Activated CD4-positive, alpha-beta T cell treated with anti-CD3 and anti-CD28 coated beads, Interleukin-2, amount 50 U/mL, for 1 hour (primary cell): ENCODE results near the gene LOXHD1.

Source experiments
- DNase-seq: peaks from one replicate; pipeline ENCODE4 v3.0.0-alpha.2; 2020

Gene LOXHD1

DNA sequence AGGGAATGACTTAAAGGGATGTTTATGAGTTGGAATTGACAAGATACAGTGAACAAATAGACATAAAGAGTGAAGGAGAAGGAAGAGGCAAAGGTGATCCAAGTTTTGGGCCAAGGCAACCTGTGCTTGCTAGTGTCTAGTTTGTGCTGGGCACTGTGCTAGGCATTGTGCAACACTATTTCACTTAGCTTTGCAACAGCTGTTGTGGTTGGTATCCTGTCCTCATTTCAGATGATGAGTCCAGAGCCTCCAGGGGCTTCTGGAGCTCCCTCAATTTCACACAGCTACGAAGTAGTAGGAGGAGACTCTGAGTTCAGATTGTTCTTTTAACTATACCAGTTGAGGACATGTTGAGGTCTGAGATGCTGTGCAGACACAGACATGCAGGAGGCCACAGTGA is 18.1 kb upstream of the LOXHD1 start:
- DNase-seq: no peak

DNA sequence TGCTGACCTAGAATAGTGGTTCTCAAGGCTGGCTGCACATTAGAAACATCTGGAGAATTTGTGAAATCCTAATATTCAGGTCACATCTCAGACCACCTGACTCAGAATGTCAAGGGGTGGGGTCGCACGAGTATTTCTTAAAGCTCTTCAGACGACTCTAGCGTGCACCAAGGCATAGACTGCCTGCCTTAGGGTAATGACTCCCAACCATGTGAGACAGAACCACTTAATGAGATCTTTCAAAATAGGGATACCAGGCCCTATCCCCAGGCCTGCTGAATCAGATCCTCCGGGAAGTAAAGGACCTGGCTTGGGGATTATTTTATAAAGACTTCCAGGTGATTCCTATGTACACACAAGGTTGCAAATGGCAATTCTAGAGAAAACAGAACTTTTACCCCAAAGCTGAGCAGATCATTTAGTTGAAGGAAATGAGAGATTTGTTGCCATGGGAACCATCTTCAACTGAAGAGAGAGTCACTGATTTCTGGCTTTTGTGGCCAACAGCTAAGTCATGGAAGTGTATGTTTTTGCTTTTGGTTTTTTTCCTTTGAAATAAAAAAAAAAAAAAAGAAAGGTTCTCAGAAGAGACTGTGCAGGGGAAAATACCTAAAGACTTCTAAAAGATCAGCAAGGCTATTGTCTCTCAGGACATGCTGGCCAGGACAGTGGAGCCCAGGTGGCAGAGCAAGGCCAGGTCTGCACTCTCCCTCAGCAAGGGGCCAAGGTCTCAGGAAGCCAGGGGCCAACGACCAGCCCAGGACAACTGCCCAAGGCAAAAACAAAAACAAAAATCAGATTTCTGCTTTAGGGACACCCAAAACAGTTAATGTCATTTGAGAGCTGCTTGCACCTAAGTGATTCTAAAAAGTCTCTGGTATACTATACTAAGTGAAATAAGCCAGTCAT is 15.3 kb upstream of the LOXHD1 start:
- DNase-seq: no peak

DNA sequence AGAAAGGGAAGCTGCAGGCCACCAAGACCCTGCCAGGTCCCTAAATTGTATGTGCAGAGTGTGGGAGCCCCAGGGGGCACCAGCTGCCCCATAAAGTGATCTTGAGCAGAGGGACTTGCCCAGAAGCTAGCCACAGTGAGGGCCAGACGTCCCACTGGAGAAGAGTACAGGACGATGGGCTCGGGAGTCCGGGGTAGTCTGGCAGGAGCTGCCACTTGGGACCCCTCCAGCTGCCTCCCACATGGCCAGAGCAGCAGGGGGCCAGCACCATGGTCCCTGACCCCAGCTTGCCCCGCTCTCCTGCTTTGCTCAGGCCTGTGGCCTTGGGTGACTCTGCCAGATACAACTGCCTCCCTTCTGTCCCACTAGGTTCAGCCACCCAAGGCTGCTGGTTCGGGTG is 11.7 kb upstream of the LOXHD1 start:
- no peak for DNase-seq

DNA sequence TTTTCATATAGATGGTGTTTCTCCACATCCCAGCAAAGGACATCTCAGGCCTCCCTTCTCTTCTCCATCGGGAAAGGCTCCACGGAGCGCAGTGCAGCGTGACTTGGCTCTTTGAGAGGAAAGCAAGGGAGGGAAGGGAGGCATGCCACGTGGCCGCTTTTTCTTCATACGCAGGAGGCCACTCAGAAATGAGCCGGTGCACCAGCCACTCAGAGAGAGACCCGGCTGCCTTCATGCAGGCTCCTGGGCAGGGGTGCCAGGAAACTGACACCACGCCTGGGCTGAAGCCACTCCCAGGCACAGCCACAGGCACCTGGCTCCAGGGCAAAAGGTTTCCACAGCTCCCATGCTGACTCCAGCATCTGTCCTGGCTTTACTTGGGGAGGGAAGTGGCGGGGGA is 11.1 kb upstream of the LOXHD1 start:
- no peak for DNase-seq

DNA sequence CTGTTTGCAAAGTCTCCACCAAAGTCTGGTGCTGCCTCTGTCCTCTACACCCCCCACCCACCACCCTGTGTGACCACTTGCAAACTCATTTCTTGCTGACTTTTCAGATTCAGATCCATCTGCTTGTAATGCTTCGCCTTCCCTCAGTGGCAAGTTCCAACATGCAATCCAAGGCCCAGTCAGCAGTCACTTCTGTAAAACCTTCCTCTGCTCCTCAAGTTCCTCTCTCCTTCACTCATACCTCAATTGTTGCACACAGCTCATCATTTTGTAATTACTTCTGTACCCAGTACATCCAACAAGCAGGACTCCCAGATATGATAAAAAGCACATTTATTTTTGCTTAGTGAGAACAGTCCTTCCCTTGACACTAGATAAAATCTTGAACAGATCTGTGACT is 6.5 kb upstream of the LOXHD1 start:
- DNase-seq: no peak

DNA sequence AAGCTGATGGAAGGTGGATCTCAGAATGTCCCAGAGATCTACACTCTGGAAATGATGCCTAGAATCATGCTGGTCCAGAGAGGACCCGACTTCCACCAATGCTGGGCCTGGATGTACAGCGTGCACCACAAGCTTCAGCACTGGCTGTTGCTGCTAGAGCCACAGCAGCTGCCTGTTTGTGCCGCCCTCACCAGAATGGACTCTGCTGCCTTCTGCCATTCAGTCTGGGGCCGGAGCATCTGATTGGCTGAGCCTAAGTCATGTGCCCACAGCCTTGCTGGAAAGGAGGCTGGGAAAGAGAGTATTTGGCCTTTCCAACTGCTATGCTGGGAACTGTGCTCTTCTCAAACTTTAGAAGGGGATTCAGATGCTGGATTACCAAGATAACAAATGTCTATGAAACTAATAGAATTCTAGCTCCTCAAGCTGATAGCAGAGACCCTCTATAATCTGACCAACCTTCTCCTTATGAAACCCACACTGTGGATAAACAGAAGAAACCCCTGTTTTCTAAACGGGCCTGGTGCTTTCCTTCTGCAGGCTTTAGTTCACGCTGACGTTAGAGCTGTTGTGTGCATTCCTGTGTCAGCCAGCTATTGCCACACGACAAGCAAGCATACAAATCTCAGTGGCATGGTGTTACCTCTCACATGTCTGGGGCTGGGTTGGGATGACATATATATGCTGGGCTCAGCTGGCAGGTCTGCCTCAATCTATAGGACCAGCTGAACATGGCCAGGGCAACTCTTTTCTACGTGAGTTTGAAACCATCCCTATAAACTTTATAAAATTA is 4.1 kb upstream of the LOXHD1 start:
- no peak for DNase-seq

DNA sequence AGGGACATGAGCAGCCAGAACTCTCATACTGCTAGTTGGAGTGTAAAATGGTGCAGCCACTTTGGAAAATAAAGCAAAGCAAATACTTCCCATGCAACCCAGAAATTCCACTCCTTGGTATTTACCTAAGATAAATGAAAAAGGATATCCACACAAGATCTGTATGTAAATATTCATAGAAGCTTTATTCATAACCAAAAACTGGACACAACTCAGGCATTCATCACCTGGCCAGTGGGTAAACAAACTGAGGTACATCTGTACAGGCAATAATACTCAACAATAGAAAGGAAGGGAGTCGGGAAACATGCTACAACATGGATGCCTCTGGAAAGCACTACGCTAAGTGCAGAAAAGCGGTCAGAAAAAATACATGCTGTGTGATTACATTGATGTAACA is 2.5 kb upstream of the LOXHD1 start:
- no peak for DNase-seq

DNA sequence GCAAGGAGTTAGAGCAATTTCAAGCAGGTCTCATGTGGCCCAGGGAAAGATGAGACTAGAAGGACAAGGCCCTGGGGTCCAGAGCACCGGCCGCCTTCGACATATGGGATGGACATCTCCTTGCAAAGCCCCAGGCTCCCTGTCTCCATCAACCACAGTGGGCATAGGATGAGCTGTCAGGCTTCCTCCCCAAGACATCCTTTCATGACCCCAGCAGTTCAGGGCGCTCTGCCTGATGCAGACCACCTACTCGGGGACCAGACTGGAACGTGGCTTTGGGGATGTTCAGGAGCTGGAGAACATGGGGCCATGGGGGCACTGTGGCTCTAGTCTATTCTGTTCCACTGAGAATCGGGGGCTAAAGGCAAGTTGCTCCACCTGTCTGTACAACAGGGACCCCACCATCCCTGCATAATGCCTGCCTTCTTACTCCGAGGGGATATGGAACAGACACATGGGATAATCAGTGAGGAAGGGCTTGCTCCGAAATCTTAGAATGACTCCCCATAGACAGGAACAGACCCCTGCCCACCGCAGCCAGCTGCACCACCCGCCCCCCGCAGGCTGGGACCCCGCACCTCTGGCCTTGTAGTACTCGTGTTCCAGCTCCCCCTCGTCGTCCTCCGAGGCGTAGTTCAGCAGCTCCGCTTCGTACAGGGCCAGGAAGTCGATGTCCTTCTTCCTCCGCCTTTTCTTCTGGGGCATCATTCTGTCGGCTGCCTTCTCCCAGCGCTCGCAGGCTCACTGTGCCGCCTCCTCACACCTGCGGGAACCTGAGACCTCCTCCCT is 500 bp downstream of the LOXHD1 start:
- no peak for DNase-seq

DNA sequence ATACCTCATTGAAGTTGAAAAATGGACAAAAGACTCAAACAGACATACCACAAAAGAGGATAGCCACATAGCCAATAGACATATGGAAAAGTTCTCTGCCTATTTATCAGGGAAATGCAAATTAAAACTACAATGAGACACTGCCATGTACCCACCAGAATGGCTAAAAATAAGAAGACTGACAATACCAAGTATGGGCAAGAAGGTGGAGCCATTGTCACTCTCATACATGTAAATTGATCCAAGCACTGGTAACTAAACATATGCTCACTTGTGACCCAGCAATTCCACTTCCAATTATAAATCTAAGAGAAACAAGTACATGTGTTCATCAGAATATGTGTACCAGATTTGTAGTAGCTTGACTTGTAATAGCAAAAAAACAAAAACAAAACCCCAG is 4.6 kb downstream of the LOXHD1 start:
- no peak for DNase-seq

DNA sequence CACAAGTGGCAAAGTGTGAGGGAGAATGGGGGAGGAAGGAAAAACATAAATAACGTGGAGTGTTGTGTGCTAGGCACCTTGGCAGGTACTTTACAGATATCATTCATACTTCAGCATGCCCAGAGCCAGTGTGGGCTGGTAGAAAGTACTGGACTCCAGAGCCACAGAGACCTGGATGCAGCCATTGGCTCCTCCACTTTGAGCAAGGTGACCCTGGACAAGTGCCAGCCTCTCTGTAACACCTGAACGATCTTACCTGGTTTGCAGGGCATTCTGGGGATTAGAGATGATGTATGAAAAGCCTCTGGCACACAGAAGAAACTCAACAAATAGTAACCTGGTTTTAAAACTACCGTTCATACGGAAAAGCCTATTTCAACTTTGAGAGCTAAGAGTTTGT is 6.3 kb downstream of the LOXHD1 start:
- no peak for DNase-seq

DNA sequence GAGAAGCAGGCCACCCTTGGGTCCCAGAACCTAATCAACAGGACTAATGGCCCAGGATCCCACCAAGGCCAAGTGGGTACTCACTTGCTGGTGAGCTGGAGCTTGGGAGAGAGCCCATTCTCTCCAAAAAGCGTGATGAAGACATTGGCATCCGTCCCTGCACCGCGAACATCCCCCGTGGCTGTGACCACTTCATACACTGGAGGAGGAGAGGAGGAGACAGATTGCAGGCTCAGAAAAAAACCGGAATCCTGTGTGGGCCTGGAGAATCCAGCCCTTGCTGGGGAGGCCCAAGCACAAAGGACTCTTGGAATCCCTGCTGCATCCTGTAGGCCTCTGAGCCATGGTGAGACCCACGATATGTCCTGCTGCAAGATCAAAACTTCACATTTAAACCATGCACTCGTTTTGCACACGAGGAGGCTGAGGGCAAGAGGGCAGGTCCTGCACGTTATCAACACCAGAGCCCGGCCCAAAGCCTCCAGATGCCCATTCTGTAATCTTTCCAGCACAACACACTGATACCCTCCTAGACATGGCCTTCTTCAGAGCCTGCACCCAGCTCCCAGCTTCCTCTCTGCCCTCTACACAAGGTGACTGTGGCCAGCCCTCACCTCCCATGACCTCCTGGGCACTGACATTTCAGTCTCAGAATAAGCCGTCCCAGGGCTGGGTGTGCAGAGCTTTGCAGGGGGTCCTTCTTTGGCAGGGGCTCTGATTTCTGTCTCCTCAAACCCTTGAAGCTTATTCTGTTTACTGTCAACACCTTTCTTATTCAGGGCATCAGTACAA is 7.8 kb downstream of the LOXHD1 start:
- no peak for DNase-seq

DNA sequence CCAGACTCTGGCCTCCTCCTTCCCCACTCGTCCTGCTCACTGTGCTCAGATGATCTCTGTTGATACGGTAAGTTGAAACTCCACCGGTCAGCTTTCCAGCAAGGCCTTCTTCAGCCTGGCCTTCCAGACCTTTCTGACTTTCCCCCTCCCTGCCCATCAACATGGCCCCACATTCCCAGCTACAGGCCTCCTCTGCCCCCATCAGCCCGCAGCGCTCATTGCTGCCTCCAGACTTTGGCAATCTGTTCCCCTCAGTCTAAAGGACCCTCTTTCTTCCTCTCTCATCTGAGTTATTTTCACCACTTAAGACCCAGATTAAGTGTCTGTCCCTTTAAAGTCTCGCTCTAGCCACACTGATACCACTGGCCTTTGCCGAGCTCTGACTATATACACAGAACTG is 10.6 kb downstream of the LOXHD1 start:
- DNase-seq: no peak

DNA sequence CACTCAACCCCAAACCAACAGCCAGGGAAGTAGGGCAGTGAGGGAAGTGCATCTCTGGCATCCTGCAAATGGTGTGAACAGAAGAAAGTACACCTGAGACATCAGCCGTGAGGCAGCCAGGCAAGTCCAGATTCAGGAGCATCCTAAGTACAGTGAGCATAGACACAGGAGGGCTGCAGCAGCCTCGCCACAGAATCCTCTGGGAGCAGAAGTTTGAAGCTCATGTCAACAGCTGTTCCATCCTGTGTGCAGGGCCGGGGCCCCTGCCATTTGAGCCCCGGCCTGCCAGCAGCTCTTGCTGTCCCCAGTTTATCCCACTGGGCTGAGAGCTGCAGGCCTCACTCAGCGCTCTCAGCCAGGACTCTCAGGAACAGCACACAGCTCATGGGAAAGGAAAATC is 14.5 kb downstream of the LOXHD1 start:
- DNase-seq: no peak

DNA sequence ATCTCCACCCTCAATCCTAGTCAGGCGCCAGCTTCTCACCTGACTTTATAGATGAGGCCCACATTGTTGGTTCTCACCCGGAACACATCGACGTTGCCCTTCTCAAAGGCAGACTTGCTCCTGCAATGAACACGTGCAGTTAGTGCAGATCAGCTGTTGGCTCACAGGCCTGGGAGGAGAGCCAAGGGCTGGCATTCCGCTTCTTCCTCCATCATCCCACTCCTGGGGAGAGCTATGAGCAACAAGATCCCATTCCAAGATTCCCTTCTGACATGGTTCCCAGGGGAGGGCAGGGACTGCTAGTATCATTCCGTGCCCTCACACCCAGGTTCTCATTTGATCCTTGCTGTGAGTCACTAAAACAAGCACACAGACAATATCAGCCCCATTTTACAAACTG is 15.1 kb downstream of the LOXHD1 start:
- no peak for DNase-seq

DNA sequence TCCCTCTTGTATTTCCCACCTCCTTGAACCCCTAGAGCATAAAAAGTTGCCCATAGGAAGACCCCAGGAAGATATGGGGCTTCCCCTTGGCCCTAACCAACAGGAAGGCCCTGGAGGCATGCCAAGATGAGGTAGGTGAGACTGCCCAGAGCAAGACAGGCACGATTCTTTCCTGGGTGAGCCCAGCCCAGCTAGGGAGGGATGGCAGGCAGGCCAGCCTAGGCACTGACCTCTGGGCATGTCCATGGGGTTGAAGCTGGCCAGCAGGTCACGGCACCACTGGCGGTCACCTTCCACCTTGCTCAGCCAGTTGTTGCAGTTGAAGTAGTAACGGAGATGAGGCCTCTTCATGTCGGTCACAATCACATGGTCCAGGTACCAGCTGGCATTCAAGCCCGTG is 17.6 kb downstream of the LOXHD1 start:
- no peak for DNase-seq

DNA sequence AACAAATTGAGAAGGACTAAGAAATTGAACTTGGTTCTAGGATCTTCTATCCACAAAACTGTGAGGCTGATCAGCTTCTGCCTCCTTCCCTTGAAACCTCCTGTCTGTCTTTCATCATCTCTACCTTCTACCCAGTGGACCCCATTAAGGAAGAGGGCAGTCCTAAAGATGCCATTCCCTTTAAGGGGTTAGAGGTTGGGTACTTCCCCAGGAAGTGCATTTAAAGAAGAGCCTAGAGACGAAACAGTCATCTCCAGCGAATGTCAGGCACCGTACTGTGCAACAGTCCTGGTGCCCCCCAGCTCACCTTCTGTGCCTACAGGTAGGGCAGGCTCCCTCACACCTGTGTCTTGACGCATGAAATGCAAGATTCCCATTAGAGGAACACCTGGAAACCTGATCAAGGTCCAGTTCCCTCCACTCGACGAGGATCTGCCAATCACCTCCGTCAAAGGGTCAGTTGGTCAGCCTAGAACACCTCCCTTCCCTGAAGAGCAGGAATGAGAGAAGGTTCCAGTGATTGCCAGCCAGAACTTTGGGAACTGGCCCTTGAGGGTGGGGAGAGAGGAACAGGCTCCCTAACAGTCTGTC is 20.9 kb downstream of the LOXHD1 start:
- no peak for DNase-seq

DNA sequence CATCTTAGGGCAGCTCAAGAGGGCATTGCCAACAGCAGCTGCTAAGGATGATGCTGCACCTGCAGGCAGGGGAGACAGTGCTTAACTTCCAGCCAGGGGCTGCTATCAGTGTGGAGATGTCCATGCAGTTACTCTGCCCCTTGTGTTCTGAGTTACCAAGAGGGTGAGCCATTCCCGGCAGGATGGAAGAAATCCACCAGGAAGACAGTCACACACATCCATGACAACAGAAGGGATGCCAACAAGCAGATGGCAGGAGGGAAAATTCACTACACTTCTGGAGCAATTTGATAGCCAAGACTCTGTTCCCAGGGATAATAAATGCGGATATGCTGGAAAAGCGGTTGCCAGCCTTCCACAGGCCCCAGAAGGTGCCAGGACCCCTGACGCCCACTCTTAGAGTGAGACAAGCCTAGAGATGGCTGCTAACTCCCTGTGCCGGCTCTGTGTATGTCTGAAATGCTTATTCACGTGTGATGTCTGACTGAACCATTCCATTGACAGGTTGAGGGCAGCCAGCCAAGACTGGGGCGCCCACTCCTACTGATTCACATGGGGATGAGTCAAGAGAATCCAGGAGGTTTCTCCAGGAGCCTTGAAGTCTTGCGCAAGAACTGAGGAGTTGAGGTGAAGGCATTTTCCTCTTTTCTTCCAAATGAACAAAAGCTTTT is 24.5 kb downstream of the LOXHD1 start:
- DNase-seq: no peak

DNA sequence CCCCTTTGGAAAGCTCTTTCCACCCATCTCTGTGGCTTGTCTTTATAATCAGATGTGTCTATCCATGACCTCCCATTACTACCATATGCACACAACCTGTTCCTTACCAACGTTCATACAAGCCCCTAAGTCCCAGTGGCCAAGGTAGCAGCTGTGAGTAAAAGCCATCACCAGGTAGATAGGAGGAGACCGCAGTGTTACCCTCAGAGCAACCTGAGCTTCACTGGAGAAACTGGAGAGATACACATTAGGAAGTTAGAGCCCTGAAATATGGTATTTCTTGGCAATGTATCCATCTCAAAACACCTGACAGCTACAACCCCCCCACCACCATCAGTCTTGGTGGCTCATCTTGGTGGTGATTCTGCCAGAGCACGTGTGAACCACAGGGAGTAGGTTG is 26.0 kb downstream of the LOXHD1 start:
- DNase-seq: no peak

DNA sequence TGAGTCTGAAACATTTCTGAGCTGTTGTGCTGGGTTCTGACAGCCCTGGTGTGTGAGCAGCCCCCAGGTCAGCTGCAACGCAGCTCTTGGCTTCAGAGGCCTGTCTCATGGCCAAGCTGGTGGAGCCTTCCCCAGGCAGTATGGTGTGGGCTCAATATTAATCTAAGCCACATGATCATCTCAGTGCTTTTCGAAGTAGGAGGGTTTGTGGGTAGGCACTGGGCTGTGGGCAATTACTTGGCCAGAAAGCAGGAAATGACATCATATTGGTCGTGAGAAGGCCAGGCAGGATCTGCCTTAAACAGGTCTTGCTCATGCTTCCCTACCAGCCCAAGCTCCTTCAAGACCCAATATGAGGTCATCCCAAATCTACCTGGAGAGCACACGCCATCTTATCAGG is 26.9 kb downstream of the LOXHD1 start:
- no peak for DNase-seq

DNA sequence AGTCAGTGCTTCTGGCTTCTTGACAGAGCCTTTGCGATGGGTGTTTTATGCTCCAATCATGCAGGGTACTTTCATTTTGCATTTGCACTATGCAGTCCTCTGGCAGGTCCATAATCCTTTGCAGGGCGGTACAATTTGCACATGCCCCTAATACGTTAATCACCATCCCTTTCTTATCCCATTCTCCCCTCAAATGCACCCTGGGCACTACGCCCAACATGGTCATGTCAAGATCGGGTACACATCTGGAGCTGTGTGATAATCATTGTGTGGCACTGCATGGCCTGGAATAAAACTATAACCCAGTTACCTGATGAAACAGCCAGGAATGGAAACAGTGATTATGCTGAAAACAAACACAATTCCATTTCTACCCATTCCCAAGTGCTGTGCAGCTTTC is 27.7 kb downstream of the LOXHD1 start:
- no peak for DNase-seq

DNA sequence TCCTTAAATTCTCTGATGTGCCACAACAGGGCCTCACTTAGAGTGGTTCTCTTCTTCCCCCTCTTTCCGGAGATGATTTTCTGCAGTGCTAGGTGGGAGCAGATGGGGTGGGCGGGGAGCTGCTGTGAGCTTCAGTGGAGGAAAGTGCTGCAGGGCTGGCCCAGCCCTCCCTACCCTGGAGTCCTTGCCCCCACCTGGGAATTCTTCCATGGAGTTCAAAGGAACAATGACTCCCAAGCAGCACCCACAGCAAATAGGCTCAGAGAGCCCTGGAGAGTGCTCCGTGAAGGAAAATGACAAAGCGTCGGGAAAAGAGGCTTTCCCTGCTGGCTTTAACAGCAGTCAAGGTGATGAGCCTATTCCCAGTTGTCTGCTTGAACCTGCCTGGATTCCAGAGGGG is 28.8 kb downstream of the LOXHD1 start:
- no peak for DNase-seq

DNA sequence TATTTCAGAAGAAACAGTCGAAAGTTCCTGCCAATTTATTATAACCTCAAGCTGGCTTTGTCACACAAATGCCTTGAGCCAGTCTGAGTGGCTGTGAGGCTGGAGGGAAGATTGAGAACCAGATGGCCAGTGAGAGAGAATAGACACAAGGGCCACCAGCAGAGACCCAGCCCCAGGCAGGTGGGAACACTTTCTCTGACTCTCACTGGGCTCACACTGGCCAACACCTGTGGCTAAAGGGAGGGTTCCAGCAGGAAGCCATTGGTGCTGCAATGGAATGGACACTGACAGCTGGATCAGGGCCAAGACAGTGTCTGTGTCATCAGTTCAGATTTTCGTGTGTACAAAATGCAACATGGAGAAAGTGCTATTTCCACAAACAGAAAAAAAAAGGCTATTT is 29.9 kb downstream of the LOXHD1 start:
- DNase-seq: no peak
